ENCODE results near the gene ABCC3. TPM values are rescaled to one million over a fixed set of nuclear protein-coding genes. Genes with fewer than 3 reads are reported as not detected.
A peak's percentile ranks its signal among the peaks of the same experiment; 100 is the strongest.
"Not testable (repeated sequence)": the region's sequence is repeated elsewhere in the genome, so short reads cannot be mapped to it uniquely, and the experiment has no call there.

ABCC3 gene
- total RNA-seq, 1 donor from 2014 or later: 0.68 TPM

- intact Hi-C loops (cut with DNase I): no loop called here
These were observed 41.6 kb downstream of the ABCC3 start for GRCh38 chr17:50676065-50676975.

DNA sequence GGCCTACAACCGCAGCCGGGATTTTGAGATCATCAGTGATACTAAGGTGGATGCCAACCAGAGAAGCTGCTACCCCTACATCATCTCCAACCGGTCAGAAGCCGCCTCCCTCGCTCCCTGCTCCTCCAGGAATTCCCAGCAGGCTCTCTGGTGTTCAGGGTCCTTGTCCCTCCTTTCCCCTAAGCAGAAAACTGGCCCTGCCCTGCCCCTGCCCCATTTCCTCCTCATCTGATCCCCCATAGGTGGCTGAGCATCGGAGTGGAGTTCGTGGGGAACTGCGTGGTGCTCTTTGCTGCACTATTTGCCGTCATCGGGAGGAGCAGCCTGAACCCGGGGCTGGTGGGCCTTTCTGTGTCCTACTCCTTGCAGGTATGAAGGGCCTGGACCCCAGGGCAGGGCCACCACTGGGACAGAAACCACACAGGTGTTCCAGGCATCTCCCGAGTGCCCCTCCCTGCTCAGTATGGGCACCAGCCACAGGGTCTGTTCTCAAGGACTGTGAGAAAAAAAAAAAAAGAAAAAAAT is 43.2 kb downstream of the ABCC3 start:
- intact Hi-C loops (cut with DNase I): no loop called here
- no peak for ATAC-seq
- DNase-seq (ENCODE audit: missing footprints): peak; percentile 46

More at GRCh38 chr17:50676065-50676975, 41.6 kb downstream of the ABCC3 start:
- DNase-seq (ENCODE audit: missing footprints) (peak; percentile 55), ATAC-seq (no peak)

GRCh38 chr17:50679008-50679544 is 44.4 kb downstream of the ABCC3 start:
- ATAC-seq (no peak), DNase-seq (ENCODE audit: missing footprints) (peak; percentile 13)
- intact Hi-C loops (cut with DNase I): no loop called here

DNA sequence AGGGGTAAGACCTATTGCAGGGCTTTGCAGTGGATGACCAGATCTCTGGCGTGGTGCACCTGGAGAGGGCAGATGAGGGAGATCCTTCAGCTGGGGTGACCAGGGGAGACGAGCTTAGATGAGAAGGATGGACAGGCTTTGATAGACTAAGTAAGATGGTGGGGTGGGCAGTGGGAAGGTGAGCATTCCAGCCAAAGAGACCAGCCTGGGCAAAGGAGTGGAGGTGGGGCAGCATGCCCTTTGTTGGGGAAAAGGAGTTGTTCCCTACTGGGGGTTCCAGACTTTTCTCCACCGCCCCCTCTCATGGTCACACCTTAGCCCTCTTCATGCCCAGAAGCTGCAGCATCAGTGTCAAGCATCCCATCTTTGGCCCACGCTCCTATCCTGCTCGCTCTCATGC is 45.4 kb downstream of the ABCC3 start:
- intact Hi-C loops (cut with DNase I): loop anchor here (2.0 to 10.0 kb wide), 3 partner anchors 49 to 195 kb away; partner anchors contain the start of gene SPATA20
- ATAC-seq (no peak), DNase-seq (ENCODE audit: missing footprints) (peak; percentile 6)

DNA sequence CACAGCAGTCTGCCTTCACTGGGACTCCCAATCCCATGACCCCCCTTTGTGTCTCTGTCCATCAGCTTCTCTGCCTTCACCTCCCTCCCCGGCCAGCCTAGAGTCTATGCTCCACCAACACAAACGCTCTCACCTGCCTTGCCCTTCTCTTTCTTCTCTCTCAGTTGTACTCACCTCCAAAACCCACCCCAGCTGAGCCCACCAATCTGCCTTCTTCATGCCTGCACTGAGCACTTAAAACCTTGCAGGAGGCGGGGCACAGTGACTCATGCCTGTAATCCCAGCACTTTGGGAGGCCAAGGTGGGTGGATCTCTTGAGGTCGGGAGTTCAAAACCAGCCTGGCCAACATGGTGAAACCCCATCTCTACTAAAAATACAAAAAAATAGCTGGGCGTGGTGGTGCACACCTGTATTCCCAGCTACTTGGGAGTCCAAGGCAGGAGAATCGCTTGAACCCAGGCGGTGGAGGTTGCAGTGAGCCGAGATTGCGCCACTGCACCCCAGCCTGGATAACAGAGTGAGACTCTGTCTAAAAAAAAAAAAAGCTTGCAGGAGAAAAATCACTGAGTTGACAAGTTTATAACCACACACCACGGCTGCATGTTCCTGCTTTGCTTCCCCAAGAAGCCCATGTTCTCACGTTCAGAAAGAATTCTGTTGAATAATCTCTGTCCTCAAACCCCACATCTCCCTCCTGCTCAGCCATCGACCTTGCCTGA is 46.0 kb downstream of the ABCC3 start:
- intact Hi-C loops (cut with DNase I): loop anchor here (2.0 to 10.0 kb wide), 3 partner anchors 50 to 196 kb away; partner anchors contain the start of gene SPATA20
- DNase-seq (ENCODE audit: missing footprints): peak; percentile 44
- not testable (repeated sequence) for ATAC-seq

DNA sequence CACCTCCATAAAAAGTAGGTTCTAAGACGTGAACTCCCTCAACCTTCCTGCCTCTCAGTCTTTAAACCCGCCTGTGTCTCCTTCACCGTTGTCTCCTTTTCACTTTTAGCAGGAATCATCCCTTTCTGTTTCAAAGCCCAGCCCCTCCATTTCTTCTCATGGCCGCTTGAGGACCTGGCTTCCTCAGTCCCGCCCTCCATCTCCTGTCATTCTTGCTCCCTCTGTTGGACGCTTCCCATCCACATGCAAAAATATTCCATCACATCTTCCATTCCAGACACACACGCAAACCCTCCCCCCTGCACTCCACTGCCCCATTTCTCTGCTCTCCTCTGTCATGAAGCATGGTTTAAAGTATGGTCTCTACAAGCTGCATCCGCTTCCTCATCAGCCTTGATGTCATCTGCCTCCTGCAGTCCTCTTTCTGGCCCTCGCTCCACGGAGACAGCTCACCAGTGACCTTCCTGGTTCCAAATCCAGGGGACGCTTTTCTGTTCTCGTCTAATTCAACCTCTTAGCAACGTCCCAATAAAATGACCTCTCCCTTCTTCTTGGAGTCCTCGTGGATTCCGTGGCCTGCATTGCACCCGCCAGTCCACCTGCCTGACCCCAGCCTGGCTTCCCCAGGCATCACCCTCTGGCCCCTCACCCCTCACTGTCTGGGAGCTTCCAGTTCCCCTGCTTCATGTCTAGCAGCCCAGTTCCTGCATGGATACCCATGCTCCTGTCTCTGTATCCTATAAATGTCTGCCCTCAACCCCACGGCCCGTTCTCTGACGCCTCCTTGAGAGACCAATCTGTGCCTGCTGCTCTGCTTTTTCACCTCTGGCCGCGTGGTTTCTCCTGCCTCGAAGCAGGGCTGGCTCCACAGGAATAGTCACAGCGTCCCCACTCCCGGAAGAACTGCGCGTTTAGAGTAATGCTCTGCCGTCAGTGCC is 46.9 kb downstream of the ABCC3 start:
- intact Hi-C loops (cut with DNase I): loop anchor here (2.0 to 10.0 kb wide), 3 partner anchors 51 to 197 kb away; partner anchors contain the start of gene SPATA20
- DNase-seq (ENCODE audit: missing footprints): peak; percentile 61
- ATAC-seq: peak; percentile 48

DNA sequence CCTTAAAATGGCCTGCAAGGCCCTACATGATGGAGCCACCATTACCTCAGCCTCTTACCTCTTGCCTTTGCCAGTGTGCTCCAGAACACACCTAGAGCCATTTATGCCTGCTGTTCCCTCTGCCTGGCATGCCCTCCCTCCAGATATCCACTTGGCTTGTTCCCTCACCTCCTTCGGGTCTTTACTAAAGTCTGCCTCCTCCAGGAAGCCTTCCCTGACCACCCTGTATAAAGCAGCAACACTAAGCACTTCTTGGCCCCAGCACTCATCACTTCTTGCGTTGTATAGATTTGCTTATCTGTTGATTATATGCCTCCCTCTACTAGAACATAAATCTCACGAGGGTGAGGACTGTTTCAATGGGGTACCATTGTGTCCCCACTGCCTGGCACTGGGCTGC is 47.8 kb downstream of the ABCC3 start:
- intact Hi-C loops (cut with DNase I): loop anchor here (5.0 to 10.0 kb wide), 2 partner anchors 135 to 198 kb away; partner anchors contain the start of gene SPATA20
- DNase-seq (ENCODE audit: missing footprints): no peak
- ATAC-seq: no peak

DNA sequence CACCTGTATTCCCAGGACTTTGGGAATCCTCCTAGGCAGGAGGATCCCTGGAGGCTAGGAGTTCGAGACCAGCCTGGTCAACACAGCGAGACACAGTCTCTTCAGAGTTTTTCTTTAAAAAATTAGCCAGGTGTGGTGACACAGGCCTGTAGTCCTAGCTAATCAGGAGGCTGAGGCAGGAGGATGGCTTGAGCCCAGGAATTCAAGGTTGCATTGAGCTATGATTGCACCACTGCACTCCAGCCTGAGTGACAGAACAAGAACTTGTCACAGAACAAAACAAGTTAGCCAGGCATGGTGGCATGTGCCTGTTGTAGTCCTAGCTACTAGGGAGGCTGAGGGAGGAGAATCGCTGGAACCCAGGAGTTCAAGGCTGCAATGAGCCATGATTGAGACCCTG is 48.3 kb downstream of the ABCC3 start:
- intact Hi-C loops (cut with DNase I): loop anchor here (5.0 to 10.0 kb wide), 2 partner anchors 136 to 198 kb away; partner anchors contain the start of gene SPATA20
- no peak for ATAC-seq
- DNase-seq (ENCODE audit: missing footprints): peak; percentile 50

DNA sequence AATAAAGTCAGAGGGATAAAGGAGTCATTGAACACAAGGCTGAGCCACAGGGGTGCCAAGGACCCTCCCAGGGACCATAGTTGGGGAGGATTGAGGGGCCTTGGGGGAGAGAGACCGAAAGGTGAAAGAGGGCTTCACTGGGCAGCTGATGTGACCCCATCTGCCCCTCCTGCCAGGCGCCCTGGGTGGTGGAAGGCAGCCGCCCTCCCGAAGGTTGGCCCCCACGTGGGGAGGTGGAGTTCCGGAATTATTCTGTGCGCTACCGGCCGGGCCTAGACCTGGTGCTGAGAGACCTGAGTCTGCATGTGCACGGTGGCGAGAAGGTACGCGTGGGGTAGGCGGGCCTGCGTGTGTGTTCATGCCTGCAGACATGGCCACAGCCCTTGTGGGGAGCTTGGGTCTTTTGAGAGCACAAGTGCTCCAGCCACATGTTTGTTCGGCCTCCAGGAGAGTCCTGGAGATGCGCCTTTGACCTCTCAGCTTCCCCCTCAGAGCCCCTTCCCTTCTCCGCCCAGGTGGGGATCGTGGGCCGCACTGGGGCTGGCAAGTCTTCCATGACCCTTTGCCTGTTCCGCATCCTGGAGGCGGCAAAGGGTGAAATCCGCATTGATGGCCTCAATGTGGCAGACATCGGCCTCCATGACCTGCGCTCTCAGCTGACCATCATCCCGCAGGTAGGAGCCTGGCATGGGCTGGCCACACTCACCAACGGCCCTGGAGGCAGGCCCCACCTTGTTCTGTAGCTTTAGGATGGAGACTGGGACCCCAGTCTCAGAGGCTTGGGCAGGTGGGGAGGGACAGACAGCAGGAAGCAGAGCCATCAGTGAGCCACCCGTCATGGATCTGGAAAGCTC is 49.0 kb downstream of the ABCC3 start:
- DNase-seq (ENCODE audit: missing footprints) (peak; percentile 68), ATAC-seq (no peak)
- intact Hi-C loops (cut with DNase I): loop anchor here (5.0 to 10.0 kb wide), 2 partner anchors 136 to 199 kb away; partner anchors contain the start of gene SPATA20

- no peak for ATAC-seq
- intact Hi-C loops (cut with DNase I): loop anchor here (5.0 to 10.0 kb wide), 2 partner anchors 137 to 199 kb away; partner anchors contain the start of gene SPATA20
These were observed 49.6 kb downstream of the ABCC3 start for GRCh38 chr17:50684288-50684611.

DNA sequence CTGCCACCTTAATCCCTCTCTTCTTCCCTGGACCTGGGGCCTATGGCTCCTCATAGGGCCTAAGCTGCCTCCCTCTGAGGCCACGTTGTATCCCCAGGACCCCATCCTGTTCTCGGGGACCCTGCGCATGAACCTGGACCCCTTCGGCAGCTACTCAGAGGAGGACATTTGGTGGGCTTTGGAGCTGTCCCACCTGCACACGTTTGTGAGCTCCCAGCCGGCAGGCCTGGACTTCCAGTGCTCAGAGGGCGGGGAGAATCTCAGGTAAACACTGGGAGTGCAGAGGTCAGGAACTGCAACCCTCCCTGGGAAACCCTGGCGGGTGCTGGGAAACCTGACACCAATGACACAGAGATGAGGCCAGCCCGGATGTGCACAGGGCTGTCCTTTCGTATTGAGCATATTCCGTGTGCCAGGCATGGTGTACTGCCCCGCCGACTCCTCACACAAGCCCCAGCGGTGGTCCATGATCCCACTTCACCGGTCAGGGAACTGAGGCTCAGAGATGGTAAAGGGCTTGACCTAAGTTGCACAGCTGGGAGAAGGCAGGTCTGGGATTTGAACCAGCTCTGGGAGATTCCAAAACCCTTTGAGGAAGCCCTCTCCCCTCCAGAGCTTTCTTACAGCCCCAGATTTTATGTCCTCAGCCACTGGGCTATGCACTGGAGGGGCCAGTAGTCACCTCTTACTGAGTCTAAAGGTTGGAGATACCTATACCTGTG is 50.1 kb downstream of the ABCC3 start:
- intact Hi-C loops (cut with DNase I): loop anchor here (5.0 to 10.0 kb wide), 2 partner anchors 137 to 200 kb away; partner anchors contain the start of gene SPATA20
- ATAC-seq (no peak), DNase-seq (ENCODE audit: missing footprints) (no peak)

More at GRCh38 chr17:50684288-50684611, 49.6 kb downstream of the ABCC3 start:
- no peak for DNase-seq (ENCODE audit: missing footprints)

- intact Hi-C loops (cut with DNase I): loop anchor here (10.0 kb wide), 1 partner anchor 200 kb away; no protein-coding TSS in a partner anchor
- ATAC-seq (no peak), DNase-seq (ENCODE audit: missing footprints) (no peak)
These were observed 50.6 kb downstream of the ABCC3 start for GRCh38 chr17:50685334-50685665.

GRCh38 chr17:50685691-50686493 is 51.2 kb downstream of the ABCC3 start:
- intact Hi-C loops (cut with DNase I): loop anchor here (10.0 kb wide), 1 partner anchor 201 kb away; no protein-coding TSS in a partner anchor
- ATAC-seq: no peak
- DNase-seq (ENCODE audit: missing footprints): peak; percentile 39

GRCh38 chr17:50686494-50687199 is 52.0 kb downstream of the ABCC3 start:
- intact Hi-C loops (cut with DNase I): loop anchor here (10.0 kb wide), 1 partner anchor 202 kb away; no protein-coding TSS in a partner anchor
- DNase-seq (ENCODE audit: missing footprints) (peak; percentile 60), ATAC-seq (peak; percentile 69)

Data from Right ventricle myocardium inferior (tissue), 1 donor.